Activated T-cell treated with anti-CD3 and anti-CD28 coated beads for 4 hours (primary cell): ENCODE results near the gene PPP1R2C.

Source experiments
- DNase-seq: peaks from one replicate; pipeline ENCODE4 v3.0.0-alpha.2; 2020

Gene PPP1R2C

DNA sequence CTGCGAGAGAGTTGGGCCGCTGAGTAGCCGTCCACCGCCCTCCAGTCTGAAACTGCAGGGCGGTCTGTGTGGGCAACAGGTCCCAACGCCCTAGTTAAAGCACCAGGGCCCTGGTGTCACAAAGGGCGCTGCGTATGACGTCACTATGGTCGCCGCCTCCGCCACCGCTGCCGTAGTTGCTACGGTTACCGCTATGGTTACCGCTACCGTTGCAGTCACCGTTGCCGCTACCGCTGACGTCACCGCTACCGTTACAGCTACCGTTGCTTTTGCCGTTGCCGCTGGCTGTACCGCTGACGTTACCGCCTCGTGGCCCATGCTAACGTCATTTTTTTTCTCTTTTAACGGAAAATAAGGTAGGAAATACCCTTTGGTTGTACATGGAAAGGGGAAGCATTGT is at the start of gene PPP1R2C:
Gene PPP1R2C, minus strand, starts transcription at position 68 of the 400 bp plus-strand sequence. CDS start 84 bp downstream, outside the sequence.
- no peak for DNase-seq

DNA sequence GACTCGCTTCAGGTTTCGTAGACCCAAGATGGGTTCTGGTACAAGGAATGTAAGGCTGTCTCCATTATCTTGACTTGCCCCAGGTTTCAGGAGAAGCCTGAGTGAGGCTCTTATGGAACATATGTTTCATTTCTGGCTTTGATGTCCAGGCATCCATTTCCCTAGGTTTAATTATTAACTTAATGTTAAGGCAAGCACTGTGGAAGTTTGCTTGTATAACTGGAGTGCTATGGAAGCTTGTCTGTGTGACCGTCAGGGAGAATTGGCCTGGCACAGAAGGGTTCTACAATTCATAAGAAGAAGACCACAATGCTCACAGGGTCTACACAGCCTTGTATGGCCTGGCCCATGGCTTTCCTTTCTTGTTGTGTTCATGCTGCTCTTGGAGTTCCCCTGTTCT is 47.2 kb upstream of the PPP1R2C start:
- DNase-seq, result no peak

DNA sequence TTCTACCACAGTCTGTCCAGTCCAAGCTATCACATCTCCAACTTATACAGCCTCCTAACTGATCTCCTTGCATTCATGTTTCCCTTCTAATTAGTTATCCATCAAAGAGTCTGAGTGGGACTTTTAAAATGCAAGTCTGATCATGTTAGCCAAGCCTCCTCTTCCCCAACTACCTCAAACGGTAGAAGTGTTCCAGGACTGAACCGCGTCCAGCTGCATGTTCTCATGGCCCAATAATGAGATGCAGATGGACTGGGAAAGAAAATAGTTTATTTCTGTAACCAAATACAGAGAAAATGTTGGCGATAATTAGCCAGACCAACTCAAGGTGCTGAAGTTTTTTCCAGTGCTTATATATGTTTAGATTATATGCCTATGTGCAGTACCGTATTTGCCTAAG is 46.6 kb upstream of the PPP1R2C start:
- DNase-seq, result no peak

DNA sequence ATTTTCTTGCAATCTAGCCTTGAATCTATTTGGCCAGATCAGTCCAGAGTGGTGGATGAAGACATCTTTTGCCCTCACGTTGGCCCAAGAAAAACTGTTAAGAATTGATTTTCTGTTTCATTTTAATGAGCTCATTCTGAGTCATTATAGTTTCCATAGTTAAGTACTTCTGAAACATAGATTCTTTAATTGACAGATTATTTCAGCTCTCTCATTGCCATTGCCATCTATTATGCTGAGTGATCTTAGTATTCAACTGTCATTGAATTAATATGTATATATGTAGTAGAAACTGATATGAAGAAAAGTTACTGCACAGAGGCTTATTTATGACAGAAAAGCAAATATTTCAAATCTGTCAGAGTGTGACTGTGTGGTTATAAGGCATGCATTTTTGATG is 45.5 kb upstream of the PPP1R2C start:
- no peak for DNase-seq

GRCh38 chrX:42821803-42822443 is 44.0 kb upstream of the PPP1R2C start:
- no peak for DNase-seq

GRCh38 chrX:42818151-42818921 is 40.4 kb upstream of the PPP1R2C start:
- DNase-seq, result no peak

DNA sequence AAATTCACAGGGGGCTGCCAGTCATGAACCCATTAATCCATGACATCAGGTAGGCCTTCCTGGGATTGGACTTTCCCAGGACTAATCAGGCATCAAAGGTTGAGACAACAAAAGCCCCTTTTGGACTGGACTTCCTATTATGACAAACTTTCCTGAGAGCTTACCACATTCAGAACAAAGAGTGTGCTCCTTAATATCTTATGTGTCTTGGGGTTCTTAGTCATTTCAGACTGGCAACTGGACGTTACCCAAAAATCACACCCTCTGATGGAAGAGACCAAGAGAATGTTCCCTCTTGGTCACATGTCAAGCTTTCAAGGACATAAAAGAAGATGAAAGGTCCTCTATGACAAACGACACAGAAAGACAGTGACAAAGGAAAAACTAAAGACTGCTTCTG is 31.6 kb upstream of the PPP1R2C start:
- DNase-seq, result no peak

DNA sequence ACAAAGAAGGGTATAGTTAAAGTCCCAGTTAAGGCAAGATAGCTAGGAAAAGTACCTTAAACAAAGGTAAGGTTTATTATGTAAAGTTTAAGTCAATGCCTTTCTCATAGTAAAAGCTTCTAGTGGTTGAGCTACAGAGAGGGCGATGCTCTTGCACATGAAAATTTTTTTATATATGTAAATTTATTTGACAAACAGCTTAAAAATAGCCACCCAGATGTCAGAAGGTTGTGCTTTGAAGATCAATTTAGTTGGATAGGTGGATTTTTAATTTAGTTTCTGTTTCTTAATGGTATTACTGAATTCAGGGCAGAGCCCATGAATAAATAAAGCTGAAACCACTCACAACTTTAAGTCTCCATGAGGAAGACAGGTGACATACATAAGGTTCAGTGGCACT is 29.4 kb upstream of the PPP1R2C start:
- no peak for DNase-seq

DNA sequence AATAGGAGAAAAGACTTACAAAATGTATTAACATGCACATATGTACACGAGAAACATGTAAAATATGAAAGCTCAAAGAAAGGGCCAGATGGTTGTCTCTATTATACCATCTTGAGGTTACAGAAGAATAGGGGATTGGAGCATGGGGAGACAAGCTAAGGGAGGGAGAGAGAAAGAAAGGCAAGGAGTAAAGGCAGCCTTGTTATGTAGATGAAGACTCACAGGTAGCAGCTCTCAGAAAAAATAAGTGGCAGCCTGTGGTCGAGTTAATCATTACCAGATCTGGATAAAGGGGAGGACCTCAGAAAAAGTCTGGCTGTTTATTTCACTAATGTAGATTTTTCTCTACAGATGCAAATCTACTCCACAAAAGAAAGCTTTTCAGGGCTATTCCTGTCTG is 26.6 kb upstream of the PPP1R2C start:
- DNase-seq, result no peak

DNA sequence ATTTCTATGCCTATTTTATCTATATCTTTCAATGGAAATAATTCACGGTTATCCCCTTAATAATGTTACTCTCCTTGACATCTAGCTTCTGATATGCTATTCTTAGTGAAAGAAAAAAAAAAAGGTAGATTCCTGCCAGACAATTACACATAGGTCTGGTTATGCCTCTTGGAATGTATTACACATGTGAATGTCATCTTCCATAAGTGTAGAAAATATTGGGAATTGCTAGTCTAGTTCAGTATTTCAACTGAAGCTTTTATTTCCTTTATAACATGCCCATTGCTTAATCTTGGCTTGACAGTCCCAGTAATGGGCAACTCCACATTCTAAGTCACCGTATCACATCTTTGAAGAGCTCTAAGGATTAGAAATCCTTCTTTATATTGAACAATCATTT is 25.4 kb upstream of the PPP1R2C start:
- no peak for DNase-seq

DNA sequence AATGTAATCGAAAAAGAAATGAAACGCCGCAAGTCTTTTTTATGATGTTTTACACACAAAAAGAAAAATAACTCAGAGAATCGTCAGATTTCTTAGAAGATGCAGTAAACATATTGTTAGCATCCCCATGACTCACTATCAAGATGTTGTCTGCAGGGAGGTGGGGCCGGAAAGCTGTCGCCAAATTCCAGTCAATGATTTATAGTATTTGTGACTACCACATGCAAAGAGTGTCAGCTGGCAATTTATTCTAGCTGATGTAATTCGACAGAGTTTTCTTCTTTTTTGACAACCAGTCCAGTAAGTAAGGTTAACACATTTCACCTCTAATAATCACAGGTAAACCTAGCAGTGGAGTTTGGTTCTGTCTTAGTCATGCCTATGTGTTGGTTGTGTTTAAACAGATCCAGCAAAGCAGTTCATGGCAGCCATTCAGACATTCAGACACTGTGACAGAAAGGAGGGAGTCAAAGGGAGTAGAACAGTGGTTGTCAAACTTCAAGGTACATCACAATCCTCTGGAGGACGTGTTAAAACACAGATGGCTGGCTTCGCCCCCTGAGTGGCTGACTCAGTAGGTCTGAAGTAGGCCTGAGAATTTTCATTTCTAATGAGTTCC is 19.8 kb upstream of the PPP1R2C start:
- DNase-seq, result no peak

DNA sequence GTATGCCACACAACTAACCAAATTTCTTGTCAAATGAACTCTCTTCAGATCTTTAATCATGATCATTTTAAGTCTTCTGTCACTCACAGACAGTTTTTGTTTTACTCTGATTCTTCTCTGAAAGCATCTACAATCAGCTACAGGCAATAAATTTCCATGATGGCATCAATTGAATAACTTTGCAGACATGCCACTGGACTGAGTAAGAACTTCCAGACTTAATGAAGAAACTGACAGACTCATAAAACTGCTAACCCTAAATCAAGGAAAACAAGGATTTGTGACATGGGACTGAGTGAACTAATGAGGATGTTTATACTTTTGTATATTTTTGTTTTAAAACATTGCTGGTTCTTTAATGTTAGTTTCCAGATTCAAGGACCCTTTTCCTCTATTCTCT is 5.5 kb upstream of the PPP1R2C start:
- no peak for DNase-seq

GRCh38 chrX:42776195-42776594 is 1.8 kb downstream of the PPP1R2C start:
- DNase-seq, result no peak

GRCh38 chrX:42772874-42773273 is 5.1 kb downstream of the PPP1R2C start:
- DNase-seq, result no peak

- no peak for DNase-seq
Observed at GRCh38 chrX:42771506-42772335, 6.2 kb downstream of the PPP1R2C start.

GRCh38 chrX:42770566-42770965 is 7.4 kb downstream of the PPP1R2C start:
- no peak for DNase-seq

- no peak for DNase-seq
Observed at GRCh38 chrX:42759881-42760280, 18.1 kb downstream of the PPP1R2C start.

DNA sequence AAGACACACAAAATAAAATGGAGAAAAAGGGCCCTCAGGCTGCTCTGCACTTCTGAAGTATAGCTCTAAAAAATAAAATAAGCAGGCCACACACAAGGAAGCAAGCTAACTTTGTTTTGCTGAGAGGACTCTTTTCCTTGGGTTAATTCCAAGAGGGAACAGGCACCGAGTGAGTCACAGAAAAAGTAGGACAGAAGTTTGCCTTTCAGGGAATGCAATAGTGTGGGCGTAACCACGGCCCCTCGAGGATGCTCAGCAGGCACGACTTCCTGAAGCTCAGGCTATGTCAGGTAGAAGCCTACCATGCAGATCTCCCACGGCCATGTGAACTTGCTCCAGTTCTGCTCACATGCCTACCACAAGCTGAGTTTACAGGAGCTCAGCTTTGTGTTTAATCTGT is 22.1 kb downstream of the PPP1R2C start:
- no peak for DNase-seq

DNA sequence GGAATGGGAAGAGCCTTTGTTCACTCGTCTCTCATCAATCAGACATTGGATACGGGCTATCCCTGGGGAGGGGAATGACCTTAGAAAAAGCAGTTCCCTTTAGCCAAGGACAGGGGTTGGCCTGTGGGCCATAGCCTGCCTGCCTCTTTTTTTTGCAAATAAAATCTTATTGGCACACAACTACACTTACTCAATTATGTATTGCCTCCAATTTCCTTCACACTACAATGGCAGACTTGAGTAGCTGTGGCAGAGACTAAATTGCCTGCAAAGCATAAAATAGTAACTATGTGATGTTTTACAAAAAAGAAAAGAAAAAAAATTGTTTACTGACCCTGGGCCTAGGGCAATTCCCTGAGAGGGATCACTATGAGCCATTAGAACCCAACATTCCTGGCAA is 23.4 kb downstream of the PPP1R2C start:
- DNase-seq, result no peak

DNA sequence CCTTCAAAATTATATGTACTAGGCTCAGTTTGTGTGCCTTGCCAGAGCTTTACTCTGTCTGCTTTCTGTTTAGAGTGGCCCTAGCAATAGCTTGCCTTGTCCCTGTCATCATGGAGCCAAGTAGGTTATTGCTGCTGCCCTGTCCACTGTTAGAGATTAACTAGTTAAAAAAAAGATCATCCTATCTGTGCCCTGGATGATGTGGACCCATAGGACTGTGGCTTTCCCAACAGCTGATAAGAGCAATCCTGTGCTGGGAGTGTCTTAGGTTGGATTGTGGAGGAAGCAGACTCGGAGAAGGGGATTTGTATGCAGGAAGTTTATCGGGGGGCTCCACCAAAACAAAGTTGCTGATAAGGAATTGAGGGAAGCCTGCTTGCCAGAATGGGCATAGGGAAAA is 23.8 kb downstream of the PPP1R2C start:
- no peak for DNase-seq

DNA sequence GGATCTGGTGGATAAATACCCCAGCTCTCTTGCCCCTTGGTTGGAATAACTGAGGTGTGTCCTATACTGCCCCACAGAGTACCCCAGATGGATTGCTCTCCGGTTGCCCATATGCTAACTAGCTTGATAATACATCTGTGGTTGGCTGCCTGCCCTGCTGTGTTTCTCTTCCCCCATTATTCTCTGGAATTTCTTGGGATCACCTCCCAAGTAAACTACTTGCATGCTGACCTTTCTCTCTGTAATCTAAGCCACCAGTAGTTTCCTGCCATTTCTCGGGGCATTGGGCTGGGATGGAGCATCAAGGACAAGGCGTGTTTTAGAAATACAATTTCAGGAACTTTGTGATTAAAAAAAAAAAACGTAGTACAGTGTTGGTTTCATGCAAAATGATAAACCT is 25.2 kb downstream of the PPP1R2C start:
- DNase-seq, result no peak

DNA sequence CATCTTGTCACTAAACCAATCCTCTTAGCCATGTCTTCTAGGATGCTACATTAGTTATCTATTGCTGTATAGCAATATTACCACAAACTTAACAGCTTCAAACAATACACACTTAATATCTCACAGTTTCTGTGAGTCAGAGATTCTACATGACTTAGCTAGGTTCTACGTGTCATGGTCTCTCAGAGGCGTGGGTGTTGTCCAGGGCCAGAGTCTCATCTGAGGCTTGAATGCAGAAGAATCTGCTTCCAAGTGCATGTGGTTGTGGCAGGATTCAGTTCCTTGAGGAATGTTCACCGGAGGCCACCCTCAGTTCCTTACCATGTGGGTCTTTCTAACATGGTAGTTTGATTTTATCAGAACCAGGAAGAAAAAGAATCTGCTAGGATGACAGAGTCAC is 26.4 kb downstream of the PPP1R2C start:
- no peak for DNase-seq

- DNase-seq, result no peak
Observed at GRCh38 chrX:42748067-42748850, 29.7 kb downstream of the PPP1R2C start.
